Activated B cell treated with CpG ODN at 0.5 μM for 24 hours (primary cell): ENCODE results near the gene IL18RAP. TPM values are rescaled to one million over a fixed set of nuclear protein-coding genes. Genes with fewer than 3 reads are reported as not detected.
A peak's percentile ranks its signal among the peaks of the same experiment; 100 is the strongest.

Source experiments
- ATAC-seq: fragments of 200-7000 bp; cut with Tn5 transposase; one replicate; pipeline ENCODE4 v1.10.0; 2021; ENCODE audit warnings: low read depth, mild to moderate bottlenecking, moderate library complexity
- CTCF ChIA-PET: fragments of 350-600 bp; sonication (Branson Sonifier 250); formaldehyde crosslinking; loops from one replicate; lab custom pipeline; 2021; ENCODE audit warnings: antibody characterized with exemption; lab: Charles Lee
- POLR2A ChIA-PET: fragments of 350-600 bp; sonication (Branson Sonifier 250); formaldehyde crosslinking; loops from one replicate; lab custom pipeline; 2021; ENCODE audit warnings: antibody characterized with exemption; lab: Charles Lee
- DNase-seq: peaks from one replicate; pipeline ENCODE4 v3.0.0; 2022
- H3K27ac Mint-ChIP-seq: one replicate; pipeline ENCODE4 v1.8.0; 2020; ENCODE audit warnings: mixed read lengths
- H3K27me3 Mint-ChIP-seq: one replicate; pipeline ENCODE4 v1.8.0; 2021; ENCODE audit warnings: mixed read lengths
- H3K36me3 Mint-ChIP-seq: one replicate; pipeline ENCODE4 v1.8.0; 2021; ENCODE audit warnings: low read depth, mixed read lengths
- H3K4me1 Mint-ChIP-seq: one replicate; pipeline ENCODE4 v1.8.0; 2021; ENCODE audit warnings: mixed read lengths
- H3K4me3 Mint-ChIP-seq: one replicate; pipeline ENCODE4 v1.8.0; 2020; ENCODE audit warnings: mild to moderate bottlenecking, mixed read lengths
- H3K9me3 Mint-ChIP-seq: one replicate; pipeline ENCODE4 v1.8.0; 2020; ENCODE audit warnings: mixed read lengths
- CTCF ChIP-seq: fragments of 200-600 bp; IDR thresholded peaks from one replicate; pipeline ENCODE4 v1.8.0; 2022; ENCODE audit warnings: antibody characterized with exemption, mild to moderate bottlenecking
- intact Hi-C: fragments of 100-400 bp; cut with micrococcal nuclease; formaldehyde crosslinking; loops from one replicate; pipeline ENCODE4 v1.15.1; 2024
- total RNA-seq: library from RNA; stranded (reverse); gene quantifications from 2 replicates; pipeline ENCODE4 v1.2.3, GENCODE V29; 2022

Gene IL18RAP
- total RNA-seq, 1 donor from 2014 or later = 0.98 TPM

- H3K27me3 Mint-ChIP-seq = no peaks in the 10 kb centered on the region
- no peak overlapping the region for H3K4me3 Mint-ChIP-seq
- intact Hi-C loops = no loop called here
- DNase-seq (no peak), ATAC-seq (no peak)
- POLR2A ChIA-PET = no interaction called here
- no peaks in the 10 kb centered on the region for H3K9me3 Mint-ChIP-seq
- CTCF ChIA-PET = no interaction called here
- no peak overlapping the region for H3K27ac Mint-ChIP-seq
- peaks cover 47% of the 10 kb centered on the region for H3K4me1 Mint-ChIP-seq
- no peak for TF ChIP-seq CTCF
- H3K36me3 Mint-ChIP-seq = no peaks in the 10 kb centered on the region
These were observed 835 bp upstream of the IL18RAP start for GRCh38 chr2:102421890-102422759.

- no peak overlapping the region for H3K4me3 Mint-ChIP-seq
- no peaks in the 10 kb centered on the region for H3K9me3 Mint-ChIP-seq
- H3K27ac Mint-ChIP-seq = no peak overlapping the region
- intact Hi-C loops = no loop called here
- no peak for ATAC-seq
- H3K4me1 Mint-ChIP-seq = peaks cover 39% of the 10 kb centered on the region
- H3K27me3 Mint-ChIP-seq = no peaks in the 10 kb centered on the region
- POLR2A ChIA-PET = interaction anchor here (0.6 kb wide), 1 partner anchor 61 kb away, joined by 4 read pairs; no protein-coding TSS in a partner anchor
- CTCF ChIA-PET = no interaction called here
- no peak for TF ChIP-seq CTCF
- no peak for DNase-seq
- no peaks in the 10 kb centered on the region for H3K36me3 Mint-ChIP-seq
These were observed 408 bp downstream of the IL18RAP start for GRCh38 chr2:102423368-102423767.

GRCh38 chr2:102424754-102425153 lies 1.8 kb downstream of the IL18RAP start:
- POLR2A ChIA-PET = no interaction called here
- H3K27ac Mint-ChIP-seq = peak overlapping the region; percentile 65
- no peaks in the 10 kb centered on the region for H3K36me3 Mint-ChIP-seq
- no peak overlapping the region for H3K4me3 Mint-ChIP-seq
- ATAC-seq (peak; percentile 88), DNase-seq (no peak)
- intact Hi-C loops = no loop called here
- no peak for TF ChIP-seq CTCF
- H3K4me1 Mint-ChIP-seq = peaks cover 27% of the 10 kb centered on the region
- H3K27me3 Mint-ChIP-seq = no peaks in the 10 kb centered on the region
- CTCF ChIA-PET = no interaction called here
- H3K9me3 Mint-ChIP-seq = no peaks in the 10 kb centered on the region

GRCh38 chr2:102425441-102426132 lies 2.6 kb downstream of the IL18RAP start:
- no peak for TF ChIP-seq CTCF
- no peak for DNase-seq
- H3K9me3 Mint-ChIP-seq = no peaks in the 10 kb centered on the region
- no peaks in the 10 kb centered on the region for H3K36me3 Mint-ChIP-seq
- CTCF ChIA-PET = no interaction called here
- intact Hi-C loops = no loop called here
- H3K4me3 Mint-ChIP-seq = no peak overlapping the region
- peaks cover 29% of the 10 kb centered on the region for H3K4me1 Mint-ChIP-seq
- ATAC-seq = no peak
- peak overlapping the region; percentile 65 for H3K27ac Mint-ChIP-seq
- POLR2A ChIA-PET = no interaction called here
- H3K27me3 Mint-ChIP-seq = no peaks in the 10 kb centered on the region

GRCh38 chr2:102427249-102427648 lies 4.3 kb downstream of the IL18RAP start:
- H3K27ac Mint-ChIP-seq = no peak overlapping the region
- no peaks in the 10 kb centered on the region for H3K36me3 Mint-ChIP-seq
- no peaks in the 10 kb centered on the region for H3K27me3 Mint-ChIP-seq
- intact Hi-C loops = no loop called here
- TF ChIP-seq CTCF = no peak
- no peak for ATAC-seq
- ChIA-PET CTCF (interaction anchor here (1.2 kb wide), 1 partner anchor 16 kb away, joined by 4 read pairs; no protein-coding TSS in a partner anchor), POLR2A (interaction anchor here (0.6 kb wide), 1 partner anchor 71 kb away, joined by 4 read pairs; no protein-coding TSS in a partner anchor)
- no peaks in the 10 kb centered on the region for H3K9me3 Mint-ChIP-seq
- DNase-seq = no peak
- H3K4me3 Mint-ChIP-seq = no peak overlapping the region
- H3K4me1 Mint-ChIP-seq = peaks cover 37% of the 10 kb centered on the region
